ENCODE measurements around the gene COL4A1.

- TF ChIP-seq CTCF (IDR thresholded peaks at IDR 0.05) (no peak), POLR2A (IDR thresholded peaks at IDR 0.05) (no peak)
Measured at GRCh38 chr13:110265682-110266430, 41.1 kb downstream of the COL4A1 start.

All from heart left ventricle (tissue), 13 donors.